ENCODE measurements around the gene ILK. TPM values are rescaled to one million over a fixed set of nuclear protein-coding genes. Genes with fewer than 3 reads are reported as not detected.

The ILK gene
- total and polyA plus RNA-seq, 2 donors (not counting 3 experiments of a cell fraction or from before 2014, with no cell fraction given): 221 to 296 TPM

DNA sequence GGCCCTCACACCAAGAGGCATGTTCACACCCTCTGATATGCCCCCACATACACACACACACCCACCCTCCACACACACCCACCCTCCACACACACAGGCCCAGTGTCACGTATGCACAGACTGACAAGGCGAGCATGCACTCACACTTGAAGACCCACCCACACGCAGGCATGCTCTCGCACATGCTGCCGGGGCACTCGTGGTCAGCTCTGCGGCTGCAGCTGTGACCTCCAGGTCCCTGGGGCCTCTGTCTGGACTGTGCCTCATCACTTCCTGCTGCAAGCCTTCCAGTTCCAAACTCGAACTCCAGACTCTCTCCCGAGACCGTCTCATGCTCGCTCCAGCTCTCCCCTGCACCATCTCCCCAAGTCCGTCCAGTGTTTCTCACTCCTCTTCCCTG lies 42.5 kb downstream of the ILK start:
- Histone ChIP-seq H3K36me3 (ENCODE audit: control insufficient read depth in 2 of 2, extremely low read depth in 1 of 2, insufficient read depth in 2 of 2, low read length in 2 of 2) (peaks cover 0 to 2% of the 10 kb centered on the region in 2 experiments), H3K9me1 (replicated peaks; ENCODE audit: control insufficient read depth, extremely low read depth, insufficient read depth, low read length) (no peaks in the 10 kb centered on the region), H3K4me1 (ENCODE audit: control insufficient read depth, extremely low read depth, insufficient read depth, low read length) (peaks cover 37% of the 10 kb centered on the region), H3K79me2 (ENCODE audit: control insufficient read depth, insufficient read depth, low read length) (peaks cover 4% of the 10 kb centered on the region), H3K9me3 (replicated peaks; ENCODE audit: control insufficient read depth, insufficient read depth, low read length) (no peaks in the 10 kb centered on the region), H3K27me3 (ENCODE audit: control insufficient read depth in 2 of 2, insufficient read depth in 2 of 2, low read length in 2 of 2) (no peaks in the 10 kb centered on the region), H4K20me1 (replicated peaks; ENCODE audit: control insufficient read depth, extremely low read depth, insufficient read depth, low read length) (no peaks in the 10 kb centered on the region), H2AFZ (ENCODE audit: low read depth, low read length) (peak overlapping the region; percentile 13), H3K4me3 (replicated peaks in 1 of 3; ENCODE audit: insufficient read depth in 1 of 3, low read depth in 1 of 3, low read length in 3 of 3) (no peak overlapping the region), H3K4me2 (ENCODE audit: insufficient read depth, low read length) (peak overlapping the region; percentile 61), H3K27ac (ENCODE audit: insufficient read depth, low read depth, low read length) (peak overlapping the region; percentile 84), H3K9ac (replicated peaks; ENCODE audit: extremely low read depth, insufficient read depth, low read length) (peak overlapping the region; percentile 58)
- BruUV-seq (replicated peaks): no TSS peak
- dilution Hi-C loops (cut with MboI; ENCODE audit: extremely low pct_ligation_motif_present, low sequenced_read_pairs) (no loop called here), intact Hi-C loops (cut with micrococcal nuclease) (loop anchor here (1.0 kb wide), 5 partner anchors 9 to 37 kb away; partner anchors contain the start of genes DCHS1, MRPL17 and TPP1)
- DNase-seq (ENCODE audit: low read depth, low spot score) (peak; percentile 74), FAIRE-seq (peak; percentile 92)
- TF ChIP-seq CTCF (IDR thresholded peaks at IDR 0.05; ENCODE audit: extremely low read depth in 1 of 2, insufficient read depth in 1 of 2, low read depth in 1 of 2, low read length in 2 of 2): no peak
- TF ChIP-seq JUN (IDR thresholded peaks at IDR 0.05; ENCODE audit: borderline replicate concordance, insufficient read depth, insufficient read length, low read depth): peak; percentile 24
- TF ChIP-seq POLR2A (IDR thresholded peaks at IDR 0.05; ENCODE audit: low read depth, low read length): peak; percentile 68
- TF ChIP-seq EZH2 (IDR thresholded peaks at IDR 0.05; ENCODE audit: borderline replicate concordance, low read depth, low read length, severe bottlenecking): no peak
- peak; percentile 97 for TF ChIP-seq POLR2AphosphoS5 (IDR thresholded peaks at IDR 0.05; ENCODE audit: insufficient read depth, low read depth, low read length)
- peak; percentile 92 for TF ChIP-seq MYC (IDR thresholded peaks at IDR 0.05; ENCODE audit: low read depth, low read length)
- TF ChIP-seq, protein P1, sequence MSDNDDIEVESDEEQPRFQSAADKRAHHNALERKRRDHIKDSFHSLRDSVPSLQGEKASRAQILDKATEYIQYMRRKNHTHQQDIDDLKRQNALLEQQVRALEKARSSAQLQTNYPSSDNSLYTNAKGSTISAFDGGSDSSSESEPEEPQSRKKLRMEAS (IDR thresholded peaks at IDR 0.05; ENCODE audit: insufficient read depth, insufficient read length): peak; percentile 85
- no peak for TF ChIP-seq GATA2 (IDR thresholded peaks at IDR 0.05; ENCODE audit: insufficient read depth, insufficient read length, low read depth, low read length)
- CTCF ChIA-PET: interaction anchor here (1.0 to 2.4 kb wide), 4 partner anchors 10 to 60 kb away, joined by 3 to 19 read pairs (median 12); no protein-coding TSS in a partner anchor
- POLR2A ChIA-PET: interaction anchor here (2.3 kb wide), 1 partner anchor 10 kb away, joined by 11 read pairs; no protein-coding TSS in a partner anchor

Data from endothelial cell of umbilical vein (primary cell).